Ishikawa (cell line): ENCODE results near the gene ADAP1.

Experiments
- CEBPB ChIP-seq: IDR thresholded peaks from 2 replicates; pipeline ENCODE4 v1.6.1; 2012
- CREB1 ChIP-seq: IDR thresholded peaks from 2 replicates; pipeline ENCODE4 v1.6.1; 2012; ENCODE audit warnings: low read depth
- EGR1 ChIP-seq: IDR thresholded peaks from 2 replicates; pipeline ENCODE4 v1.6.1; 2012
- EP300 ChIP-seq: IDR thresholded peaks from 2 replicates; pipeline ENCODE4 v1.6.1; 2012; ENCODE audit warnings: borderline replicate concordance
- FOXM1 ChIP-seq: IDR thresholded peaks from 2 replicates; pipeline ENCODE4 v1.6.1; 2012; ENCODE audit warnings: low read depth, borderline replicate concordance
- NFIC ChIP-seq: IDR thresholded peaks from 2 replicates; pipeline ENCODE4 v1.6.1; 2012
- RAD21 ChIP-seq: IDR thresholded peaks from 2 replicates; pipeline ENCODE4 v1.6.1; 2012; ENCODE audit warnings: low read depth
- TAF1 ChIP-seq: IDR thresholded peaks from 2 replicates; pipeline ENCODE4 v1.6.1; 2012; ENCODE audit warnings: low read depth, mild to moderate bottlenecking
- TCF12 ChIP-seq: IDR thresholded peaks from 2 replicates; pipeline ENCODE4 v1.6.1; 2012; ENCODE audit warnings: low read depth
- TEAD4 ChIP-seq: IDR thresholded peaks from 2 replicates; pipeline ENCODE4 v1.6.1; 2012
- YY1 ChIP-seq: IDR thresholded peaks from 2 replicates; pipeline ENCODE4 v1.6.1; 2012; ENCODE audit warnings: low read depth
- ZBTB7A ChIP-seq: IDR thresholded peaks from 2 replicates; pipeline ENCODE4 v1.6.1; 2012; ENCODE audit warnings: low read depth
- TF ChIP-seq, protein P1 (sequence below): IDR thresholded peaks from 2 replicates; pipeline ENCODE4 v1.6.1; 2012; ENCODE audit warnings: low read depth, mild to moderate bottlenecking
- TF ChIP-seq, protein P2 (sequence below): IDR thresholded peaks from 2 replicates; pipeline ENCODE4 v1.6.1; 2012
- TF ChIP-seq, protein P3 (sequence below): IDR thresholded peaks from 2 replicates; pipeline ENCODE4 v1.6.1; 2012

Gene ADAP1

DNA sequence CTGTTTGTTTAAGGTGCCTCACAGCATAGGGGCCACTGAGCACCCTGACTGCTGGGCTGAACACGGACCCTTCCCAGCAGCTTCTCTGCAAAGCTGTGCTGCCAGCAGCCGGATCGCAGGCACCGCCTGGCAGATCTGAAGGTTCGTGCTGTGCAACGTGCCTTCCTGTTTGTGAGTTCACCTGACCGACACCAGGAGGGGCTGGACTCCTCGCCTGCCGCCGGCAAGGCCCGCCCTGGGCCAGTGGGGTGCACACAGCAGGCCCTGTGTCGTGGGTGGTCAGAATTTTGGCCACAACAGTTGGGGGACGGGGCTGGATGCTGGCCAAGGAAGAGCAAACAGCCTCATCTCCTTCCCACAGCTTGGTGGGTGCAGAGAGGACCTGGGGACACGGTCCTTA is 41.1 kb upstream of the ADAP1 start:
- TF ChIP-seq ZBTB7A (no peak), NFIC (no peak)
- TF ChIP-seq, protein P1, sequence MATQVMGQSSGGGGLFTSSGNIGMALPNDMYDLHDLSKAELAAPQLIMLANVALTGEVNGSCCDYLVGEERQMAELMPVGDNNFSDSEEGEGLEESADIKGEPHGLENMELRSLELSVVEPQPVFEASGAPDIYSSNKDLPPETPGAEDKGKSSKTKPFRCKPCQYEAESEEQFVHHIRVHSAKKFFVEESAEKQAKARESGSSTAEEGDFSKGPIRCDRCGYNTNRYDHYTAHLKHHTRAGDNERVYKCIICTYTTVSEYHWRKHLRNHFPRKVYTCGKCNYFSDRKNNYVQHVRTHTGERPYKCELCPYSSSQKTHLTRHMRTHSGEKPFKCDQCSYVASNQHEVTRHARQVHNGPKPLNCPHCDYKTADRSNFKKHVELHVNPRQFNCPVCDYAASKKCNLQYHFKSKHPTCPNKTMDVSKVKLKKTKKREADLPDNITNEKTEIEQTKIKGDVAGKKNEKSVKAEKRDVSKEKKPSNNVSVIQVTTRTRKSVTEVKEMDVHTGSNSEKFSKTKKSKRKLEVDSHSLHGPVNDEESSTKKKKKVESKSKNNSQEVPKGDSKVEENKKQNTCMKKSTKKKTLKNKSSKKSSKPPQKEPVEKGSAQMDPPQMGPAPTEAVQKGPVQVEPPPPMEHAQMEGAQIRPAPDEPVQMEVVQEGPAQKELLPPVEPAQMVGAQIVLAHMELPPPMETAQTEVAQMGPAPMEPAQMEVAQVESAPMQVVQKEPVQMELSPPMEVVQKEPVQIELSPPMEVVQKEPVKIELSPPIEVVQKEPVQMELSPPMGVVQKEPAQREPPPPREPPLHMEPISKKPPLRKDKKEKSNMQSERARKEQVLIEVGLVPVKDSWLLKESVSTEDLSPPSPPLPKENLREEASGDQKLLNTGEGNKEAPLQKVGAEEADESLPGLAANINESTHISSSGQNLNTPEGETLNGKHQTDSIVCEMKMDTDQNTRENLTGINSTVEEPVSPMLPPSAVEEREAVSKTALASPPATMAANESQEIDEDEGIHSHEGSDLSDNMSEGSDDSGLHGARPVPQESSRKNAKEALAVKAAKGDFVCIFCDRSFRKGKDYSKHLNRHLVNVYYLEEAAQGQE = no peak

DNA sequence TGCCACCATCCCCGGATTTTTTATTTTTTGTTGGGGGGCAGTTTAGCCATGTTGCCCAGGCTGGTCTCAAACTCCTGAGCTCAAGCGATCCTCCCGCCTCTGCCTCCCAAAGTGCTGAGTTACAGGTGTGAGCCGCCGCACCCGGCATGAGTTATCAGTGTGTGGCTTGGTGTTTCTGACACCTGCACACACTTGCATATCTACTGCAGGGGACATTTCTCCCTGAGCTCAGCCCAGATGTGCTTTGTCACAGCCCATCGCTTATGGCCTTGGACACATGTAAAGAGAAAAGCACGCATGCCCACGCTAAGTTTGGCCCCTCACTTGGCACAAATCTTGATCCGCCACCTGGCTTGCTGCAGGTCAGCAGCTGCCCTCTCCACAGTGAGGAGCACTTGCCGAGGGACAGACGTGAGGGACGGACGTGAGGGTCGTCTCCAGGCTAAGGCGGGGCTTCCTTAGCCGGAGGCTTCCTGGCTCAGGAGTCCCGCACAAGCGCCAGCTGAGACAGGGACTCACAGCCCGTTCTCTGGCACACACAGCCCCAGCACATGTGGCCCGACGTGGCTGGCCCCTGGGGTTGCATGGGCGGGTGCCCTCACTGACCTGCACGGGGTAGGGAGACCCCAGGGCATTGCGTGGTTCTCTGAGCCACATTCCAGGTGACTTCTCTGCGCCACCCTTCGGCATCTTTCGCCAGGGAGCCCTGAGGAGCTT is 40.3 kb upstream of the ADAP1 start:
- no peak for TF ChIP-seq RAD21
- TF ChIP-seq TAF1 = no peak

DNA sequence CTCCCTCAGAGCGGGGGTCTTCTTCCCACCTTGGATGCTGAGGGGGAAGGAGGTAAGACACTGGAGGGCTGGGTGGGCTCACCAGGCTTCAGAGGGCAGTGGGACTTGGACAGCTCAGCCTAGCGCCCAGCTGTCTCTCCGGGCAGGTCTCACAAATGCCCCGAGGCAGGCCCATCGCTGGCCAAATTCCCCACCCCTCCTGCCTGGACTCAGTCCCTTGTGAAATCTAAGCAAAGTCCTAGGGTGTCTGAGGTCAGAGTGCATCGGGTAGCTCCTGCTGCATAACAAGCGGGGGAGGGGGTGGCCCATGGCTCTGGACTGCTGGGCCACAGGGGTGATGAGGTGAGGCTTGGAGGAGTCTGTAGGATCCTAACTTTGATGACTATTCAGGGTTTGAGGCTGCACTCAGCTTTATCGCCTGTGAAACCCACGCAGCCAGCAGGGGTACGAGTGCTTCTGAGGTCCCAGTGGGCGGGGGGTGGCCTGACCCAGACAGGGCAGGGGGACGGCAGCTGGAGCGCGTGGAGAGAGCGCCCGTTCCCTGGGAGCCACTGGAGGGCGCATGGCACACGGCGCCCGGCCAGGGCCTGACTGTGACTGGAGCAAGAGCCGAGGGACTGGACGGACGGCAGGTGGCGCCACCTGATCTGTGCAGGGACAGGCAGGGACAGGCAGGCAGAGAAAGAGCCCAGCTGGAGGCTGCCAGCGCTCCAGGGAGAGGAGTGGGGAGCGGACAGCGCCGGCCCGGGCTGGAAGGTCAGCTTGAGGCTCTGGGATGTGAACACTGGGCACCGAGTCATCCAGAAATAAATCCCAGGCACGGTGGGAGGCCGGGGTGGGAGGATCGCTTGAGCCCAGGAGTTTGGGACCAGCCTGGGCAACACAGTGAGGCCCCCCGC is 38.5 kb upstream of the ADAP1 start:
- no peak for TF ChIP-seq ZBTB7A
- no peak for TF ChIP-seq EGR1
- peak; percentile 98 for TF ChIP-seq RAD21
- TF ChIP-seq, protein P2, sequence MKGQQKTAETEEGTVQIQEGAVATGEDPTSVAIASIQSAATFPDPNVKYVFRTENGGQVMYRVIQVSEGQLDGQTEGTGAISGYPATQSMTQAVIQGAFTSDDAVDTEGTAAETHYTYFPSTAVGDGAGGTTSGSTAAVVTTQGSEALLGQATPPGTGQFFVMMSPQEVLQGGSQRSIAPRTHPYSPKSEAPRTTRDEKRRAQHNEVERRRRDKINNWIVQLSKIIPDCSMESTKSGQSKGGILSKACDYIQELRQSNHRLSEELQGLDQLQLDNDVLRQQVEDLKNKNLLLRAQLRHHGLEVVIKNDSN = peak; percentile 11; the same call in 1 of the 2 replicates
- TF ChIP-seq EP300 = no peak
- TF ChIP-seq TCF12 = peak; percentile 30; the same call in 1 of the 2 replicates
- no peak for TF ChIP-seq FOXM1
- TF ChIP-seq, protein P3, sequence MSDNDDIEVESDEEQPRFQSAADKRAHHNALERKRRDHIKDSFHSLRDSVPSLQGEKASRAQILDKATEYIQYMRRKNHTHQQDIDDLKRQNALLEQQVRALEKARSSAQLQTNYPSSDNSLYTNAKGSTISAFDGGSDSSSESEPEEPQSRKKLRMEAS = peak; percentile 68

DNA sequence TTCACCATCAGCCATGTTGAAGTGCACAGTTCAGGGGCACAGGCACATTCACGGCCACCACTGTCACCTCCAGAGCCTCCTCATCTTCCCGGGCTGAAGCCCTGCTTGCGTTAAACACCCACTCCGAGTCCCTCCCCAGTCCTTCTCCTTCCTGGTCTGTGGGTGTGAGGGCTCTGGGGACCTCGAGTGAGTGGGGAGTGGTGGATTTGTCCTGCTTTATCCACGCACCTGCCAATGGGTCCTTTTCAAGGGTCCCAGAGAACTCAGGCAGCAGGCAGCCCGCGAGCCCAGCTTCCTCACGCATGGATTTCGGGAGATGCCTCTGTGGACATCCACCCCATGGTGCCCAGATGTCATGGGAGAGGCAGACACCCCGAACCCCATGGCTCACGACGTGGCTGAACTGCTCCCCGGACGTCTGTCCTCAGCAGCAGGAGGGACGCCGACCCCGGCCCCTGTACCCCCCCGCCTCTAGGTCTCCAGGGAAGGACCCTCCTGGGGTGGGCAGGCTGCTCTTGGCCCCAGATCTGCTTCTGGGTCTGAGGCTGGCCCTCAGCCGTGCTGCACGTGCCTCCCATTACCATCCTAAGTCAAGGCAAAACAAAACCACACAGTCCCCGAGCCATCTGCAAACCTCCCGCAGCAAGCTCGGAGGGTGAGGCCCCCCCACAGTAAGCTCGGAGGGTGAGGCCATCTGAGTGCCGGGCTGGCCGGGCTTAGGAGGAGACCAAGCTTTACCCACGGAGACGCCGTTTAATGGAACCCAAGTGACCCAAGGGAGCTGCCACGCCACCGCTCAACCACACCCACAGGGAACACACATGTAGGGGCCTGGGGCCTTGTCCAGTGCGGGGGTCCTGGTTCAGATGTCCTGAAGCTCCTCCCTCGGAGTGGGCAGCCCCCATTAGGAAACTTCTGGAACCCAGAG is 37.5 kb upstream of the ADAP1 start:
- TF ChIP-seq FOXM1 (no peak), CEBPB (no peak), RAD21 (no peak), TAF1 (no peak), CREB1 (no peak), ZBTB7A (no peak), NFIC (no peak), EP300 (no peak), YY1 (no peak), EGR1 (no peak), TCF12 (no peak), TEAD4 (no peak)
- TF ChIP-seq, protein P1 = no peak
- TF ChIP-seq, protein P2 = no peak
- TF ChIP-seq, protein P3 = no peak
